ENCODE measurements around the gene GADL1.

GADL1 gene

GRCh38 chr3:30873671-30874070 is 20.8 kb downstream of the GADL1 start:
- no peak for DNase-seq

- no peak for DNase-seq
Observed at GRCh38 chr3:30872879-30873278, 21.6 kb downstream of the GADL1 start.

GRCh38 chr3:30871720-30872119 is 22.7 kb downstream of the GADL1 start:
- no peak for DNase-seq

GRCh38 chr3:30864836-30865235 is 29.6 kb downstream of the GADL1 start:
- DNase-seq: no peak

GRCh38 chr3:30864132-30864531 is 30.3 kb downstream of the GADL1 start:
- DNase-seq: no peak

- DNase-seq: no peak
Observed at GRCh38 chr3:30862004-30862403, 32.5 kb downstream of the GADL1 start.

- no peak for DNase-seq
Observed at GRCh38 chr3:30858894-30859389, 35.5 kb downstream of the GADL1 start.

- DNase-seq: no peak
Observed at GRCh38 chr3:30855400-30856292, 38.8 kb downstream of the GADL1 start.

GRCh38 chr3:30852833-30853232 is 41.6 kb downstream of the GADL1 start:
- no peak for DNase-seq

- DNase-seq: no peak
Observed at GRCh38 chr3:30848087-30848779, 46.2 kb downstream of the GADL1 start.

- DNase-seq: no peak
Observed at GRCh38 chr3:30847592-30847991, 46.9 kb downstream of the GADL1 start.

- DNase-seq: no peak
Observed at GRCh38 chr3:30845606-30846005, 48.9 kb downstream of the GADL1 start.

GRCh38 chr3:30843877-30844276 is 50.6 kb downstream of the GADL1 start:
- DNase-seq: no peak

- no peak for DNase-seq
Observed at GRCh38 chr3:30836141-30836540, 58.3 kb downstream of the GADL1 start.

GRCh38 chr3:30835667-30836066 is 58.8 kb downstream of the GADL1 start:
- no peak for DNase-seq

GRCh38 chr3:30832961-30833575 is 61.4 kb downstream of the GADL1 start:
- no peak for DNase-seq

GRCh38 chr3:30827080-30827479 is 67.4 kb downstream of the GADL1 start:
- no peak for DNase-seq

- DNase-seq: no peak
Observed at GRCh38 chr3:30826531-30826942, 67.9 kb downstream of the GADL1 start.

GRCh38 chr3:30819067-30819798 is 75.2 kb downstream of the GADL1 start:
- no peak for DNase-seq

GRCh38 chr3:30813734-30814133 is 80.7 kb downstream of the GADL1 start:
- DNase-seq: no peak

GRCh38 chr3:30811151-30811795 is 83.2 kb downstream of the GADL1 start:
- no peak for DNase-seq

- no peak for DNase-seq
Observed at GRCh38 chr3:30810625-30811024, 83.8 kb downstream of the GADL1 start.
